SK-N-MC (cell line): ENCODE data around the gene MACROD2.

Experiments used
- DNase-seq: peaks from one replicate; pipeline ENCODE4 v3.0.0-alpha.2; 2011; ENCODE audit warnings: low read depth, low spot score
- H3K27ac ChIP-seq: fragments of 200-600 bp; sonication (generic); 2 replicates; pipeline ENCODE4 v1.5.1; 2016; ENCODE audit warnings: mixed run types
- H3K36me3 ChIP-seq: fragments of 200-600 bp; sonication (generic); 2 replicates; pipeline ENCODE4 v1.6.1; 2017; ENCODE audit warnings: antibody characterized with exemption, low read length, mixed read lengths; ENCODE audit not compliant: insufficient read depth
- H3K4me3 ChIP-seq: fragments of 200-600 bp; sonication (generic); 2 replicates; pipeline ENCODE4 v1.5.1; 2016
- H3K9ac ChIP-seq: fragments of 200-600 bp; sonication (generic); 2 replicates; pipeline ENCODE4 v1.8.0; 2017; ENCODE audit warnings: mixed run types, mixed read lengths; ENCODE audit not compliant: insufficient read length
- H3K9me3 ChIP-seq: fragments of 200-600 bp; sonication (generic); 2 replicates; pipeline ENCODE4 v1.6.1; 2017; ENCODE audit warnings: low read depth, mild to moderate bottlenecking, antibody characterized with exemption, low read length, moderate library complexity, mixed read lengths
- EZH2 ChIP-seq: fragments of 200-600 bp; sonication (generic); IDR thresholded peaks from one replicate; pipeline ENCODE4 v1.6.1; 2017; ENCODE audit warnings: antibody characterized with exemption
- FOXP2 ChIP-seq: optimal IDR thresholded peaks from 2 replicates; pipeline ENCODE3; 2011; ENCODE audit warnings: mild to moderate bottlenecking, moderate library complexity; ENCODE audit not compliant: insufficient read depth; ENCODE audit errors: extremely low read length, control extremely low read depth
- POLR2AphosphoS5 ChIP-seq: IDR thresholded peaks from 2 replicates; pipeline ENCODE4 v1.6.1; 2012; ENCODE audit warnings: mild to moderate bottlenecking, low read depth, low read length, borderline replicate concordance

MACROD2 gene

GRCh38 chr20:14984305-14984704, 989.0 kb downstream of the MACROD2 start:
- Histone ChIP-seq H3K9me3 (no peaks in the 10 kb centered on the region), H3K9ac (no peak overlapping the region), H3K36me3 (no peaks in the 10 kb centered on the region), H3K4me3 (no peak overlapping the region), H3K27ac (no peak overlapping the region)
- DNase-seq = no peak
- TF ChIP-seq POLR2AphosphoS5 (no peak), FOXP2 (no peak), EZH2 (no peak)

GRCh38 chr20:14984768-14985622, 989.7 kb downstream of the MACROD2 start:
- Histone ChIP-seq H3K27ac (no peak overlapping the region), H3K36me3 (no peaks in the 10 kb centered on the region), H3K9me3 (no peaks in the 10 kb centered on the region), H3K9ac (no peak overlapping the region), H3K4me3 (no peak overlapping the region)
- no peak for DNase-seq
- TF ChIP-seq POLR2AphosphoS5 (no peak), EZH2 (no peak), FOXP2 (no peak)

- Histone ChIP-seq H3K36me3 (no peaks in the 10 kb centered on the region), H3K4me3 (no peak overlapping the region), H3K27ac (no peak overlapping the region), H3K9ac (no peak overlapping the region), H3K9me3 (no peaks in the 10 kb centered on the region)
- no peak for DNase-seq
- TF ChIP-seq FOXP2 (no peak), POLR2AphosphoS5 (no peak), EZH2 (no peak)
These were observed 990.8 kb downstream of the MACROD2 start for GRCh38 chr20:14986026-14986655.

GRCh38 chr20:14986656-14987055, 991.3 kb downstream of the MACROD2 start:
- no peak for DNase-seq
- Histone ChIP-seq H3K9ac (no peak overlapping the region), H3K4me3 (no peak overlapping the region), H3K9me3 (no peaks in the 10 kb centered on the region), H3K27ac (no peak overlapping the region), H3K36me3 (no peaks in the 10 kb centered on the region)
- TF ChIP-seq FOXP2 (no peak), POLR2AphosphoS5 (no peak), EZH2 (no peak)

- no peaks in the 10 kb centered on the region for H3K9me3 ChIP-seq
- no peak overlapping the region for H3K9ac ChIP-seq
- TF ChIP-seq FOXP2 (no peak), EZH2 (no peak), POLR2AphosphoS5 (no peak)
- H3K27ac ChIP-seq = no peak overlapping the region
- DNase-seq = no peak
- no peak overlapping the region for H3K4me3 ChIP-seq
- H3K36me3 ChIP-seq = no peaks in the 10 kb centered on the region
These were observed 994.4 kb downstream of the MACROD2 start for GRCh38 chr20:14989535-14990290.

- no peak for TF ChIP-seq POLR2AphosphoS5
- TF ChIP-seq FOXP2 = no peak
- no peak for DNase-seq
- no peak overlapping the region for H3K9ac ChIP-seq
- H3K27ac ChIP-seq = no peak overlapping the region
- no peak overlapping the region for H3K4me3 ChIP-seq
- no peaks in the 10 kb centered on the region for H3K36me3 ChIP-seq
- H3K9me3 ChIP-seq = no peaks in the 10 kb centered on the region
These were observed 995.7 kb downstream of the MACROD2 start for GRCh38 chr20:14991023-14991422.

GRCh38 chr20:14992153-14992552, 996.8 kb downstream of the MACROD2 start:
- TF ChIP-seq FOXP2 (no peak), POLR2AphosphoS5 (no peak), EZH2 (no peak)
- no peak overlapping the region for H3K9ac ChIP-seq
- DNase-seq = no peak
- no peaks in the 10 kb centered on the region for H3K36me3 ChIP-seq
- no peak overlapping the region for H3K4me3 ChIP-seq
- no peaks in the 10 kb centered on the region for H3K9me3 ChIP-seq
- H3K27ac ChIP-seq = no peak overlapping the region

GRCh38 chr20:14992961-14993360, 997.6 kb downstream of the MACROD2 start:
- Histone ChIP-seq H3K9ac (no peak overlapping the region), H3K27ac (no peak overlapping the region), H3K9me3 (no peaks in the 10 kb centered on the region), H3K4me3 (no peak overlapping the region), H3K36me3 (no peaks in the 10 kb centered on the region)
- TF ChIP-seq POLR2AphosphoS5 = no peak
- no peak for TF ChIP-seq EZH2
- TF ChIP-seq FOXP2 = no peak
- no peak for DNase-seq

- no peak overlapping the region for H3K27ac ChIP-seq
- no peaks in the 10 kb centered on the region for H3K9me3 ChIP-seq
- H3K4me3 ChIP-seq = no peak overlapping the region
- H3K36me3 ChIP-seq = no peaks in the 10 kb centered on the region
- no peak for TF ChIP-seq FOXP2
- no peak for TF ChIP-seq POLR2AphosphoS5
- TF ChIP-seq EZH2 = no peak
- H3K9ac ChIP-seq = no peak overlapping the region
- DNase-seq = no peak
These were observed 1001.8 kb downstream of the MACROD2 start for GRCh38 chr20:14996883-14997672.
